ENCODE data around the gene LMF1. TPM values are rescaled to one million over a fixed set of nuclear protein-coding genes. Genes with fewer than 3 reads are reported as not detected.

The LMF1 gene
- total and polyA plus RNA-seq, 2 of the 8 experiments (the other 6 are each of a cell fraction or from before 2014, with no cell fraction given) = 3.5 to 9.1 TPM

DNA sequence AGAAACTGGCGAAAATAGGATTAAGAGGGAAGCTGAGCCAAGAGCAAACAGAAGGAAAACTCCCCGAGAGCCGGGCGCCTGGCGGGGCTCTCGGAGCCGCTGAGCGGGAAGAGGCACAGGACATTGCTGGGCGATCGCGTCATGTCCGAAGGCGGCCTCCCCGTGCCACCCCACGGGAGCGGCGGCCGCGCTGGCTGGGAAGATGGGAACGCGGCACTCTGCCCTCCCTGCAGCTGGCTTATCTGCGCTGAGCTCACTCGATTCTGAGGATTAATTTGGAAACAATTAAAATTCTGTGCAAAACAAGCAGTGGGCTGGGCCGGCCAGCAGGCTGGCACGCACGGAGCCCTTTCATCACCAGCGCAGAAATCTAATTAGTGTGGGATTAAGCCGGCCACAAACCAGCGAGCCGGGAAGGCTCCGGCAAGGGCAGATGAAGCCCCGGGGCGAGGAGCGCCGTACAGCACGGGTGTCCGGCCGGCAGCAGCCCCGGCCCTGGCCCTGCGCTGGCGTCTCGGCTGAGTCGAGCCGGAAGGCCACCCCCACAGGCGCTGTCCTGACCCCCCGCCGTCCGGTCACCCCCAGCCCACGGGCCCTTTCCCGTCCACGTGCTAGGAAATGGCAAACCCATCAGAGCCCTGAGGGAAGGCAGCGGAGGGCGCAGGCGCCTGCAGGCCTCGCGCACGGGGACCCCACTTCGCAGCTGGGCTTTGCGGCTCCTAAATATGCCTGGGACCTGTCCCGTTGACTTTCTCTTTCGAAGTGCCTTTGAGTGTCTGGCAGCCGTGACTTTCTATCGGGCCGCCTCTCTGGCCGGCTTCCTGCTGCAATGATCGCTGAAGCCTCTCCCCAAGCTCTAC lies 48.7 kb upstream of the LMF1 start:
- Histone ChIP-seq H3K79me1 (ENCODE audit: low read depth, low read length) (no peaks in the 10 kb centered on the region), H3K4me2 (ENCODE audit: insufficient read depth in 1 of 2, low read depth in 2 of 2, low read length in 2 of 2) (no peak overlapping the region), H2BK12ac (ENCODE audit: low read depth, low read length) (no peak overlapping the region), H3K23ac (ENCODE audit: insufficient read length) (no peak overlapping the region), H4K8ac (ENCODE audit: extremely low read depth, insufficient read depth, low read length) (no peak overlapping the region; the same call in 1 of the 2 replicates), H3K36me3 (ENCODE audit: control insufficient read depth in 2 of 4, insufficient read depth in 4 of 4, low read length in 3 of 4) (no peaks in the 10 kb centered on the region), H2BK120ac (replicated peaks; ENCODE audit: low read depth, low read length) (no peak overlapping the region), H3K4me1 (replicated peaks in 1 of 4; ENCODE audit: control insufficient read depth in 3 of 4, insufficient read depth in 4 of 4, low read length in 3 of 4) (no peaks in the 10 kb centered on the region), H2BK15ac (ENCODE audit: low read length) (no peak overlapping the region), H2BK5ac (ENCODE audit: low read depth, low read length) (no peak overlapping the region), H4K5ac (ENCODE audit: insufficient read length, low read depth, low read length) (no peak overlapping the region), H3K27ac (ENCODE audit: low read depth, low read length) (no peak overlapping the region), H3K79me2 (ENCODE audit: control insufficient read depth in 1 of 2, insufficient read depth in 2 of 2, low read length in 2 of 2) (no peaks in the 10 kb centered on the region), H4K20me1 (replicated peaks in 1 of 2; ENCODE audit: control insufficient read depth in 1 of 2, insufficient read depth in 2 of 2, low read length in 2 of 2) (no peaks in the 10 kb centered on the region), H2BK20ac (ENCODE audit: low read length) (no peak overlapping the region), H2AFZ (ENCODE audit: low read length) (no peak overlapping the region), H3K9ac (replicated peaks in 1 of 4; ENCODE audit: extremely low read depth in 1 of 4, low read depth in 3 of 4, low read length in 3 of 4) (no peak overlapping the region), H4K91ac (replicated peaks; ENCODE audit: insufficient read length, low read length) (no peak overlapping the region), H3K14ac (ENCODE audit: insufficient read length) (no peak overlapping the region), H3K27me3 (replicated peaks in 1 of 4; ENCODE audit: control insufficient read depth in 3 of 4, extremely low read depth in 1 of 4, insufficient read depth in 3 of 4, low read length in 3 of 4) (no peaks in the 10 kb centered on the region; a peak in 1 of 7 replicates), H3K23me2 (ENCODE audit: low read depth, low read length) (no peaks in the 10 kb centered on the region), H3K18ac (ENCODE audit: extremely low read depth, low read length) (no peak overlapping the region), H2AK5ac (ENCODE audit: low read depth, low read length) (no peak overlapping the region), H3K9me3 (ENCODE audit: insufficient read depth in 2 of 2, low read depth in 1 of 2, low read length in 1 of 2) (no peaks in the 10 kb centered on the region), H3K4me3 (ENCODE audit: extremely low read depth in 1 of 4, insufficient read depth in 2 of 4, low read depth in 3 of 4, low read length in 4 of 4) (no peak overlapping the region), H3K56ac (replicated peaks; ENCODE audit: insufficient read length, low read depth, low read length) (no peak overlapping the region), H3K4ac (replicated peaks; ENCODE audit: insufficient read length, low read depth, low read length) (no peak overlapping the region)
- FAIRE-seq (no peak), DNase-seq (ENCODE audit: low read depth in 1 of 2, low spot score in 2 of 2) (no peak)
- ChIA-PET POLR2A (ENCODE audit: partially characterized antibody) (no interaction called here), CTCF (ENCODE audit: partially characterized antibody) (interaction anchor here (0.6 kb wide), 1 partner anchor 19 kb away, joined by 3 read pairs; no protein-coding TSS in a partner anchor)
- 92% methylated on average over 54 of the region's 66 CpGs; no CpG with 5 or more reads in 1 of the 2 experiments for WGBS, 2 experiments (ENCODE audit: extremely low coverage in 1 of 2, insufficient coverage in 1 of 2, insufficient read length in 1 of 2, insufficient replicate concordance in 2 of 2, low coverage in 1 of 2, low lambda C conversion rate in 2 of 2, missing lambda C conversion rate in 1 of 2)
- TF ChIP-seq USF2 (IDR thresholded peaks at IDR 0.05; ENCODE audit: low read length) (no peak), CTBP2 (IDR thresholded peaks at IDR 0.05; ENCODE audit: borderline replicate concordance, insufficient read depth, insufficient read length, low read length) (no peak), SP4 (IDR thresholded peaks at IDR 0.05; ENCODE audit: low read length) (no peak), KDM5A (IDR thresholded peaks at IDR 0.05; ENCODE audit: low read length) (no peak), POU5F1 (IDR thresholded peaks at IDR 0.05; ENCODE audit: low read depth, low read length) (no peak), JUN (IDR thresholded peaks at IDR 0.05; ENCODE audit: low read depth, low read length) (no peak), PHF8 (conservative IDR thresholded peaks at IDR 0.05; ENCODE audit: low read depth, low read length) (no peak), SIN3A (conservative IDR thresholded peaks at IDR 0.05 in 1 of 2, IDR thresholded peaks at IDR 0.05 in 1 of 2; ENCODE audit: low read depth in 1 of 2, low read length in 2 of 2) (no peak)
- TF ChIP-seq, protein P1, sequence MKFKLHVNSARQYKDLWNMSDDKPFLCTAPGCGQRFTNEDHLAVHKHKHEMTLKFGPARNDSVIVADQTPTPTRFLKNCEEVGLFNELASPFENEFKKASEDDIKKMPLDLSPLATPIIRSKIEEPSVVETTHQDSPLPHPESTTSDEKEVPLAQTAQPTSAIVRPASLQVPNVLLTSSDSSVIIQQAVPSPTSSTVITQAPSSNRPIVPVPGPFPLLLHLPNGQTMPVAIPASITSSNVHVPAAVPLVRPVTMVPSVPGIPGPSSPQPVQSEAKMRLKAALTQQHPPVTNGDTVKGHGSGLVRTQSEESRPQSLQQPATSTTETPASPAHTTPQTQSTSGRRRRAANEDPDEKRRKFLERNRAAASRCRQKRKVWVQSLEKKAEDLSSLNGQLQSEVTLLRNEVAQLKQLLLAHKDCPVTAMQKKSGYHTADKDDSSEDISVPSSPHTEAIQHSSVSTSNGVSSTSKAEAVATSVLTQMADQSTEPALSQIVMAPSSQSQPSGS (IDR thresholded peaks at IDR 0.05; ENCODE audit: low read length) = no peak

Data from H1 (cell line).